ENCODE results near the gene INHBA.

INHBA gene

DNA sequence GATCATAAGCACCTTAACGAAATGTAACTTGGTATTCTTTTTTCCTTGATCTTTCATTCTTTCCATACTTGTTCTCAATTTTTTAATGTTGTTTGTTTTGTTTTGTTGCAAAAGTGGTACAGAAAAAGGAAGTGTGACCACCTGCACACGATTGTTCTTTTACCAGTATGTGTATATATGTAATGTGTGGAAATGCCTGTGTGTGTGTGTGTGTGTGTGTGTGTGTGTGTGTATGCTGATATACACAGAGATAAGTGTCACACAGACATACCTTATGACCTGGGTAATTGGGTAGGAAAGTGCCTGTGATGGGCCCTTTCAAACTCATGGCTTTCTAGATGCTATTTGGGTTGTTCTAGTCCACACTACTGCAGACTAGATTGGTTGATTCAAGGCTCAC, 14.0 kb downstream of the INHBA start:
- no peak for DNase-seq (ENCODE audit: low read depth in 2 of 2)

DNA sequence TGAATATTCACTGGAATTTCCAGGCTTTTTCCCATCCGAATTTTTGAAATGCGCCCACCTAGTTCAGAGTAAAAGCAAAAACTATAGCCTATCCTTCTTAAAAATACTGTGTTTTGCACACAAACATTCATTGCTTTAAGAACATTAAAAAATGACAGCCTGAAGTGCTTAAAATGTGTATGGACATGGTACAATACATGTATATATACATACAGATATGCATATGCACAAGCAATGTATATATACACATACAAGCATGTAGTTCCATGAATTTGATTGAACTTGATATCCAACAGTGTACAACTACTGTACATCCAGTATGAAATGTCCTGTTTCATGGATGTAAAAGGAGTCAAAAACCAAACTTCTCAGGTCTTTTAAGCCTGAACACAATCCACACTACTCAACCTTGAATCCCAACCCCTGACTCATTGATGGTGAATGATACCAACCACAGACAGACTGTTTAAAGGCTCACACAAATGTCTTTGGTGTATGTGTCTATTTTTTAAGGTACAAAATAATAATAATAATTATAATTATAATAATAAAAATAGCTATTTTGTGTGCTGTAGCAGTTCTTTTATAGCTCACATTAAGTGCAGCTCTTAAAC, 14.8 kb downstream of the INHBA start:
- no peak for DNase-seq (ENCODE audit: low read depth in 2 of 2)

DNA sequence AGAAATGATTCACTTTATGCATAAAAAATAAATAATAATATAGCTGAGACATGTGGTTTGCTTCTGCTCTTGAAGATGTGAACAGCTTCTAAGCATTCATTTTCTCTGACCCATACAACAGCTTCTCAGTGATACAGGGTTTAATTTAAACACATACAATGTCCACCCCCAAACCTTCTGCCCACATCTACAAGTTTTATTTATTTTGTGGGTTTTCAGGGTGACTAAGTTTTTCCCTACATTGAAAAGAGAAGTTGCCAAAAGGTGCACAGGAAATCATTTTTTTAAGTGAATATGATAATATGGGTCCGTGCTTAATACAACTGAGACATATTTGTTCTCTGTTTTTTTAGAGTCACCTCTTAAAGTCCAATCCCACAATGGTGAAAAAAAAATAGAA, 17.2 kb downstream of the INHBA start:
- DNase-seq (ENCODE audit: low read depth in 2 of 2), result no peak

DNA sequence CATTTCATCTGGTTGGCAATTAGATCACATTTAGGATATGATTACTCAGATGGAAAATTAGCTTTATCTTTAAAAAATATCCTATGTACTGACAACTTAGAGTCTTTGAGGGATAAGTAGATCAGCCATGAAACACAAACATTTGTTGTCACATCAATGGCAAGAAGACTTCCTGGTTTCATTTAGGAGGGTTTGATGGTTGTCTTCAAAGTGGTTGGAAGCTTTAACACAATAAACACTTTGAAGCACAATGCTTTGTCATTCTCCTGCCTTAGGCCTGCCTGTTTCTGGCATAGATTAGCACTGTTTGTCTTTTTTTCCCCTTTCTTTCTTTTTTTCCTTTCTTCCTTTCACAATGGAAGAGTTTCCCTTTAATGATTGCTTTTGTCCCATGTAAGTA, 20.5 kb downstream of the INHBA start:
- no peak for DNase-seq (ENCODE audit: low read depth in 2 of 2)

DNA sequence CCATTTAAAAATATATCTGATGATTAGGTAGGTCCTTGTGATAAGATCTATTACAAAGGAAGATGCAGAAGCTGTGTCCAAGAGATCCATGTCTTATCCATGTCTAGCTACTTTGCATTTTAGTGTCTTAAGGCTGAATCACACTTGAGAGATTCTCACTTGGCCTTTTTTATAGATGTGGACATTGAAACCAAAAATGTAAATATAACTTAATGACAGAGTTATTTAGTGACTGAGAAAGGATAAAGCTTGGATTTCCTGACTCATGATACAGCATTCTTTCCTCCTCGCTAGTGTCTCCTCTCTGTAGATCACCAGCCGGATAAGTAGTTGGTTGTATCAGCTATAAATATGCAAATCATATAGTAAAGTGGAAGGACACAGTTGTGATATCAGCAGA, 23.3 kb downstream of the INHBA start:
- DNase-seq (ENCODE audit: low read depth in 2 of 2), result no peak

DNA sequence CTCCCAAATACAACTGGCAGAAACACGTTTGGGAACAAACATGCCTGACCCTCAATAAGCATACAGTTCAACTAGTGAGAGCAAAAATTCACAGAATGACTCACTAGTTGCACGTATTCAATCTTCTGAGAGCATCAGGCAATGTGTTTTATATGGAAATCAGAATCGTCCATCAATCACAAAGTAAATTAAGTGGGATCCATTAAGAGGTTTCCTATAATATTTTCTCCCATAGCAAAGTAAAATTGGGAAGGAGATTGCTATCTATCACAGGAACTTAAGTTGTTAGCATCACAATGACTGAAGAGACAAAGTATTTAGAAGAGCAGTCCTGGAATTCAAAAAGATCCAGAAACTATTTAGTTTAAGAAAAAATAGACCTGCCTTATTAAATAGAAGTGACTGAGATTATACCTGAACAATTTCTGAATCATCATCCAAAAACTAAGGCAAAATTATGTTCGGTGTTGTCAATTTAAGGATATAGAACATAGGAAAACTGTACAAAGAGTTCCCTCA, 28.3 kb downstream of the INHBA start:
- no peak for DNase-seq (ENCODE audit: low read depth in 2 of 2)

DNA sequence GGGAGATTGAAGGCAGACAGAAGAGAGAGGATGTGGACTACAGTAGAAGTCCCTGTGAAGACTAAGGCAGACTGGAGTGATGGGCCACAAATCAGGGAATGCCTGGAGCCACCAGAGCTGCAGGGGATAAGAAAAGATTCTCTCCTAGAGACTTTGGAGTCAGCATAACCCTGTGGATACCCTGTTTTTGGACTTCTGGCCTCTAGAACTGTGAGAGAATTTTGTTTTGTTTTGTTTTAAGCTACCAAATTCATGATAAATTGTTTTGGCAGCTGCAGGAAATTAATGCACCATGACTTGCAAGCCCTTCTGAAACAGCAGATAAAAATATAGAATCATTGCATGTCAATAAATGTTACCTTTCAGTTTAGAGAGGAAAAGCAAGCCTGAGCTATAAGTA, 41.3 kb downstream of the INHBA start:
- no peak for DNase-seq (ENCODE audit: low read depth in 2 of 2)

DNA sequence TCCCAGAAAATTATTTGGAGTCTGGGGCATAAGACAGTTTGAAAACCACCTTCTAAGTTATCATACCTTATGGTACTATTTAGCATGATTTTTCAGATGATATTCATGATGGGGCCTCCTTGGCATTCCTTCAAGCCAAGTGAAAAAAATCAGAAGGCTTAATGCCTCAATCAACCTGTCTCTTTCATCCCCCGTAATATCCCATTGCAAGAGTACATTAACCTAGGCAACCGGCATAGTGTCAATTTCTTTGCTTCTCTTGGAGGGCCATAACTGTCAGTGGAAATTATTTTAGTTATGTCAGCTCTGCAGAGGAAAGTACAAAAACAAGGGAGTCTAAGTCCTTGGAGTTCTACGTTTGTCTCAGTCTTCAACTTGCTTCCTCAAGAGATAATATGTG, 43.4 kb downstream of the INHBA start:
- DNase-seq (ENCODE audit: low read depth in 2 of 2), result no peak

DNA sequence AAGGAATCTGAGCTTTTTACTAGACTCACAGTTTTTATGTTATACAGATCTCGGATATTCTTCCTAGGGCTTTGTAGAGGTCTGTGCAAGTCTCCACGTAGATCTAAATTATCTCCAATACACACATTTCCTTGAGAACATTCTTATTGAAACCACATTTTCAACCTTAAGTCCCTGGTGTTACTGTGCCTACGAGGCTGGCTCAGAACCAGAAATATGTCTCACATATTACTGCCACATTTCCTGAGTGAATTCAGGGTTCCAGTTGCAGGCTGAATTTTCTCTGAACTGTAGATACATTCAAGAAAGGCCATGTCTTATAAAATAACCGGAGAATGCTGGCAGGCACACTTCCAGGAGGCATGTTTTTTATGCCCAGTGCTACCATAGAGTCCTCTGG, 46.5 kb downstream of the INHBA start:
- DNase-seq (ENCODE audit: low read depth in 2 of 2), result no peak

DNA sequence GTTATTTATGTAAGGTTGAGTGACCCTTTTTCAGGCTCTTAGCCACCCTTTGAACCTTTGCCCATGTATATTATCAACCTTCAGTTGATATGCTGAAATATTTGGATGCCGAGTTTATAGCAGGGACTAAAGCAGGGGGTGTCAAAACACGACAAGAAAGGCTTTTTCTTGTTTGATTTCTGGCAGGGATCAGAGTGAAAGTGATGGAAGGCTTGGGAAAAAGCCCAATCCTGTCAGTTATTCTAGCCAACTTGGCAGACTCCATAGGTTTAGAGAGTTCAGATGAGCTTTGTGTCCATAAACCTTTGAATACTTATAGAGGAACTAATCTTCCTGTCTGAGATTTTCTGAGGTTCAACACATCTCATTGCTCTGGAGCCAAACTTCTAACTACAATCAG, 47.5 kb downstream of the INHBA start:
- no peak for DNase-seq (ENCODE audit: low read depth in 2 of 2)

DNA sequence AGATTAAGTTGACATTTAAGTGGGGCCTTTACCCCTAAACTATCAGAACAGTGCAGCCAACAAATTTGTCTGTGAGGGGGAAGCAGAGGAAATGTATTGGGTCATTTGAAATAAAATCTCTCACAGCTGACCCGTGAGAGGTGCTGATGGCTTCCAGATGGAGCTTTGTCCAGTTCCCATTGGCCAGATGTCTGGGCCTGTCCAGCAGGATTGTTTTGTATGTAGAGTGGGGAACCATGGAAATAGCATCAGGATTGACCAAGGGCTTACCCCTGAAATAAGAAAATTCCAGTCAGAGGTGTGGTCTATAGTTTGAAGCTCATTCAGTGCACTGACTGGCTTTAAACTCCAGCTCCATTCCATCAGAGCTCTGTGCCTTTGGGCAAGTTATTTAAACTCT, 50.6 kb downstream of the INHBA start:
- no peak for DNase-seq (ENCODE audit: low read depth in 2 of 2)

DNA sequence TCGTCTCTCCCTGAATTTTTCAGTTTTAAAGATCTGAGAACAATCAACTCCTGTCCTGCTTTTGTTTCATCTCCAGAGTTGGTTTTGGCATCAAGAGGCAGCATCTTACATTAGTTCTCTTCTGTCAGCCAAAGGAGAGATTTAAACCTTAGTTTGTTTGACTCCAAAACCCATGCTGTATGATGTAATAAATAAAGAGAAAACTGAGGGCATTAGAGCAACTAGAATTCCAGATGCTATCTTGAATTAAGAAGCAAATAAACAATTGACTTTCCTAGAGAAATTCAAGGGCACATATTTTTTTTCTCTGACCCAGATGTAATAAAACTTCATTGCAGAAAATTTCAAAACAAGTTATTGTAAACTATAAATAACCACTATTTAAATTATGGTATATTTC, 54.4 kb downstream of the INHBA start:
- no peak for DNase-seq (ENCODE audit: low read depth in 2 of 2)

DNA sequence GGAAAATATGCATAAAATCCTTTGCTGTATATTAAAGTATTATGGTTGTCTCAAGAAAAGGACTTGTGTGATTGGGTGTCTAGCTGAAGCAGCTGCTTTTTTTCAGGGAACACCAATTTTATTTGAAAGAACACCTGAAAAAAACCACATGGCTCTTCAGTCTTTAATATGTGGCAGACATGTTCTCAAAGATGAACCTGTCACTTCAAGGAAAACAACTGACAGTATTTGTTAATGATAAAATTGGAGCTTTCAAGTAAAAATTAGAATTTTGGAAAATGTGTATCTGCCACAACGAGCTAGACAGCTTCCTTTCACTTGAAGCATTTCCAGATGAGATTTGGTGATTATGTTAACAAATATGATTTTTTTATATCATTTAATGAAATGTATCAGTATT, 59.3 kb downstream of the INHBA start:
- DNase-seq (ENCODE audit: low read depth in 2 of 2), result no peak

DNA sequence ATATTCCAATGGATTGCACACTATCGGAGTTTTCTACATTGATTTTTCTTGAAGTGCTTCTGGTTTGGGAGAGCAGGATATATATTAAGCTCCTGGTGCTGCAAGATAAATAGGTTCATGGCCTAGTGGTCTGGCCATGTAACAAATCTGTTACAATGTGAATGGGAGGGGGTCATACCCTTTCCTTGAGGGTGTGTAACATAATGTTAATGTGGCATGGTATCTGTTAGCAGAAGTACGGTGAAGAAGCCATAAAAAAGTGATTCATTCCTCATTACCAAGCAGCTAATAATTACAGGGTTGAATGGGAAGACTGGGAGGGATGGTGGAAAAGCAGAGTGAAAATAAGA, 61.2 kb downstream of the INHBA start:
- no peak for DNase-seq (ENCODE audit: low read depth in 2 of 2)

DNA sequence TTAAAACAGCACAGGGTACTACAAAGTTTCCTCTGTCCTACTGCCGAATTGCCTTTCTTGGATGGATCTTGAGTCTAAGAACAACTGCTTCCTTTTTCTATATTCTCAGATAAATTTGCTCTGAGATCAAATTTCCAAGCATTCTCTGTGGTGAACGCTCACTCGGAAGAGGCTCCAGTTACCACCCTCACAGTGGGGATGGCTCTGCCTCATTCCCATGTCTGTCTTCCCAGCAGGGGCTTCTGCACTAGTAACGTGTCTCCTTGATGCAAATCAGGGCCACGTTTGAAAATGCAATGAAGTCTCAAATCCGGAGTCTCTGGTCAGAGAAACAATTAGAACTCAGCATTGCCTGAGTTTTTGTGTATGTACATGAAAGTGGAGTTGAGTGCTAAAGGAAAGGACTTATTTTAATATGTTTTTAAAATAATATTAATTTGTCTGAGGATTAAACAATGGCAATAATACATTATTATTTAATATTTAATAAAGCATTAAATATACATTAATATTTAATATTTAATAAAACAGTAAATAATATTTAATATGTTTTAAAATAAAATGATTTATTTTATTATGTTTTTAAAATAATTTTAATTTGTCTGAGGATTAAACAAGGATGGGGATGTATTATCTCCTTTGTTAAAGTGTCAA, 61.8 kb downstream of the INHBA start:
- DNase-seq (ENCODE audit: low read depth in 2 of 2), result no peak

DNA sequence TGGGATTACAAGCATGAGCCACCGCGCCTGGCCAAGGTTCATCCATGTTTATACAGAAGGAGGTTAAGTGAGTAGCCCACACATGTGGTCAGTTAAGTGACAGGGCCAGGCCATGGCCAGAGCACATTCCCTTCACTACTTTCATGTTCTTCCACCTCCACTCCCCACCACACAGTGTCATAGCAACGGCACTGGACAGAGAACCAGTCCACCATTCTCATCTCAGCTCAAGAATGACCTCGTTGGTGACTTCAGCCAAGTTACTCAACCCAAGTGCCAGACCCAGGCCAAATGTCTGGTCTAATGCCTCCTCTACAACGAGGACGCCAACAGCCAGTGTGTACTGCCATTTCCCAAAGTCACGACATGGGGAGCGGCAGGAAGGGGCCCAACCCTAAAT, 62.4 kb downstream of the INHBA start:
- no peak for DNase-seq (ENCODE audit: low read depth in 2 of 2)

DNA sequence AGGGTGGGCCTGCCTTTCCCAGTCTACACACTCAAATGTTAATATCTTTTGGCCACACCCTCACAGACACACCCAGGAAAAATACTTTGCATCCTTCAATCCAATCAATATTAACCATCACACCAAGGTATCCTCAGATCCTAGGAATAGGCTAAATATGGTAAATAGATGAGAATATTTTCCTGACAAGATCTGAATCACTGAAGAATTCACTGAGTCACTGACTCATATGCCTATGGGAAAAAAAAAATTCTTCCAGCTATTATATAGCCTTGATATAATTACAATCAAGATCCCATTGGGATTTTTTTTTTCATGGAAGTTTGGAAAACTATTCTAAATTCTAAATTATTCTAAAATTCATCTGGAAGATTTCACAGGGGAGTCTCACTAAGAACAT, 65.8 kb downstream of the INHBA start:
- no peak for DNase-seq (ENCODE audit: low read depth in 2 of 2)

All from stimulated activated CD4-positive, alpha-beta T cell treated with anti-CD3 and anti-CD28 coated beads, Interleukin-15, amount 100 ng/mL, for 48 hours (primary cell).